Kidney tubule cell (primary cell): ENCODE measurements around the gene ERBB4.

Experiments
- DNase-seq: peaks from one replicate; pipeline ENCODE4 v3.0.0-alpha.2; 2018; ENCODE audit warnings: low spot score

ERBB4 gene

DNA sequence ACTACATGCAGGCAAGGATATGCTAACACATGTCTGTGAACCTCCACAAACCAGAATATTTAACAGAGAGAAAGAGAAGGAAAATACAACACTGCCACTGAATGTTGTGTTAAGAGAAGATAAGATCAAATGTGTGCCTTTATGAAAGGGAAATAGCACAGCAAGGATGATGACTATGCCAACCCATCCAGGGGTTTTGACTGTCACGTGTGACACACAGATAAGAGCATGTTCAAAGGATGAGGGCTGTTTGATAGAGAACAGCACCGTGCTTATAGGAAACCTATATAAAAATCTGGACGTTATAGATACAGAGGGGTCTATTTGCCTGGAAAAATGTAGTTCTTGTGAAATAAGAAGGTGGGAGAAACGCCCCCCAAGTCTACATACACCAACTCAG lies 1070.4 kb downstream of the ERBB4 start:
- DNase-seq: no peak

DNA sequence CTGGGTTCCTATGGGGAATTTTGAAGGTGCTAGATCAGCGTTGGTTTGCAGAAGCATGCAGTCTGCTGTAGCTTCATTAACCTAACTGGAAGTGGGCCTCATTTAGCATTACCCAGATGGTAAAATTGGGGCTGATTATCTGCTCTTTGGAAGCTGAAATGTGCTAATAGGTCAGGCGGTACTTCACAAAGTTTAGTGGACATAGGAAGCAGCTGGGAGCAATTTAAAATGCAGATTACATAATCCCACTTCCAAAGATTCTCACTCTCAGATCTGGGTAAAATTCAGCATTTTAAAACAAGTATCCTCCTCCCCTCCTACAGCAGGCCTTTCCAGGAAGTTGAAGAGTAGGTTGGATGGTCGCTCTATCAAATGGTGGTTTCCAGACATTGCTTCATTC lies 1075.2 kb downstream of the ERBB4 start:
- no peak for DNase-seq

DNA sequence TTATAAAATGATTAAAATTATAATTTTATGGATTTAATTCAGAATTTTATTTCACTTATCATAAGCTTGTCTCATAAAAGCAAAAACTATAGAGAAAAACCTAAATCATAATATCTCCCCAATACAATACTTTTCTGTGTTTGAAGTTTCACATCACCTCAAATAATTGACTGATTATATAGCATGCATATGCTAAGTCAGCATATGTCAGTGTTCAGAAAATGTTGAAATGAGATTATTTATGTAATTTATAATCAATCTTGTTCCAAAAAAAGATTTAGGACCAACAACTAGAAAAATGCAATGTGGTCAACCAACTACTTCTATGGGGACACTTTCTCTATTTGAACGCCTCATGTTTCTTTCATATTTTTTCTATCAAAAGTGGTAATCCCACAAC lies 1079.6 kb downstream of the ERBB4 start:
- DNase-seq: no peak

DNA sequence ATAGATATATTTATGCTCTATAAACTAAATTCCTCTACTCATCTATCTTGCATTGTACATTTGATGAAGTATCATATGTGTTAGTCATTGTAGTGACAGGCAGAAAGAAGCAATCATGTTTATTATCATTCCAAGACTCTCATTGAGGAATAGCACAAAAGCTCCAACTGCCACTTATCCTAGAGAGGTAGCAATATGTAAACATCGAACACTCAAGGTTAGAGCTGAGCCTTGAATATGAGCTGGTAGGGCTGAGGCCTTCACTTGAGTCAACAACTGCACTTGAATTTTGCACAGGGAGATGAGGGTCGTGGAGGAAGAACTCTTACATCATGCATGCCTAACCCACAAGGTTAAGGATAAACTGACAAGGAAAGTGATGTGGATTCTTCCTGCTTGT lies 1081.3 kb downstream of the ERBB4 start:
- no peak for DNase-seq

DNA sequence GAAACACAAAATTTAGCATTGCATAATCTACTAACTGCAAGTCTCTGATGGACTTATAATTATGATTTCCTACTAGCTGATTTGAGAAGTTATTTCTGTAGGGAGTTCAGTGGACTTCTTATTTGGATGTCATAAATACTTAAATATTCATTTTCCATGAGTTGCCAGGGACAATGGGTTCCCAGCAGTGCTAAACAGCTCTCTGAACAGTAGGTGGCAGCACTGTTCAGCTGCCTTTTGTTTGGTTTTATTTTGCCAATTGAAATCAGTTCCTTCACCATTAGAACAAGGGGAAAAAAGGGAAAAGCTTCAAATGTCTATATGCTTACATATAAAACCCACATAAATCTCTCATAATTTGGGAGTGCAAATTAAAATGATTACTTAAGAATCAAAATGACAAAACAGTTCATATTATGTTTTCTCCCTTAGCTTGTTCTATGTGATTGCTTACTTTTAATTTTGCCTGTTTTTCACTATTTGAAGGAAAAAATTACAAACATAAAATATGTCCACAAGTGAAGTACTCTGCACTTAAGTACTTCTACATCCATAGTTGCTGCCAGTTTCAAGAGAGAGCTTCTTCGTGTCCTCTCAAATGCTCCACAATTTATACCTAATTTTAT lies 1083.3 kb downstream of the ERBB4 start:
- peak; percentile 59 for DNase-seq

DNA sequence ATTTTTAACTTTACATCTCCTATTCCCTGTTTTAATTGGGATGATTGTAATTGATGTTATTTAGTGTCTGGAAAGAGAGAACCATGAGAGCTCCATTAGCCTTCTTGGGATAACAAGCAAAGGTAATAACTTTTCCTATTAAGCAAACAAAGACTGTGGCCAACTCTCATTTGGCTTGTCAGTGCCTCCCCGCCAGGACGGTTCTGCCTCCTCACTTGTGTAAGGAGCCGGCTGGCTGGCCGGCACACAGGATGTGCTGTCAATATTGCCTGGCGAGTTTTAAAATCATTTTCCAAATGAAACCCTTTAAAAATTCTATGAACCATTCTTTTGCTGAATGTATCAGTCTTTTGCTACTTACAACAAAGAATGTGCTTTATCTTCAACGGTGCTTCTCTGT lies 1083.9 kb downstream of the ERBB4 start:
- no peak for DNase-seq

DNA sequence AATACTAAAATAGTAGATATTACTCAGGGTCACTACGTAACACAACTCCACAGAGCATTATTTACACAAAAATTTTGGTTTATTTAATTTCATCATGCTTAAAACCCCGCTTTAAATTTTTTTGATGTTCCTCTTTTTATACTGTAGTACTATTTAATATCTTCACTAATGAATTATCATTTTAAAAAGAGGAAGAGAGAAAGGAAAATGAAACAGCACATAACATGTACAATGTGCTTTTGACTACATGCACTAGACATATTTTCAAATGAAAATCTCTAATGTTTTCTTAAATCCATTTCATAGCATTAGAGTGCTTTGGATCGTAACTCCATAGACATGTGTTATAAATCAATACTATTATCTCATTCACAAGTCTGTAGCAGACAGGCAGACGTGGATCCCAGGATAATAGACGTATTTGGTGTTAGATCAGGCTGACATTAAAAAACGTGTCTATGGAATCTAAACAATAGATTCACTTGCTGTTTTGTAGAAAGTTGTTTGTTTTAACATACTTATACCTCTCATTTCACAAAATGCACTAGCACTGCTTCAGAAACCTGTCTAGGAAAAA lies 1085.2 kb downstream of the ERBB4 start:
- DNase-seq: no peak

DNA sequence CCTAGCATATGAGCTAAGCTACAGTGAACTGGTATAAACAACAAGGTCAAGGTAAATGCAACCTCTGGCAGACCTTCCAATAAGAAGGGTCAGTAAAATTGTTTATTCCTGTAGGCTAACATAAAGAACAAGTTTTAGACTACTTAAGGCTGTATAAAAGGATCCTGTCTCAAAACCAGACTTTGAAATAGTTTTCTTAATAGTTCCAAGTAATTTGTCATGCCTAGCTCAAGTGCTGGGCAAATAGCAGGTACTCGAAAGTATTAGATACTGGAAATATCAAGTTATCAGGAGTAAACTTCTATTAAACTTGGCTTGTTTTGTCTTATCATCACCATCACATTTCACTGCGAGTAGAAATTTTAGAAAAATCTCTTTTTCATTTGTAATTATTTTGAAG lies 1087.0 kb downstream of the ERBB4 start:
- no peak for DNase-seq

DNA sequence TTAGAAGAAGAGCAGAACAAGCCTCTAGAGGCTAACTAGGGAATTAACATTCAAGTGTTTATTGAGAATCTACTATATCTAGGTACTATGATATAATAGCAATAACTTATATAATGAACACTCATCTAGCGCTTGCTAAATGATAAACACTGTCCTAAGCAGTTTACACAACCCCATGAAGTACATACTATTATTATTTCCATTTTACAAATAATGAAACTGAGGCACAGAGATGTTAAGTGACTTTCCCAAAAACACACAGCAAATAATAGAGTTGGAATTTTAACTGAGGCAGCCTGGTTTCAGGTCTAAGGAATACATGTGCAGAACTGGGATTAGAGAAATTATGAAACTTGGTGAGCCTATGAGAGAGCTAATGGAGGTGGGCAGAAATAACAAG lies 1088.8 kb downstream of the ERBB4 start:
- DNase-seq: no peak

DNA sequence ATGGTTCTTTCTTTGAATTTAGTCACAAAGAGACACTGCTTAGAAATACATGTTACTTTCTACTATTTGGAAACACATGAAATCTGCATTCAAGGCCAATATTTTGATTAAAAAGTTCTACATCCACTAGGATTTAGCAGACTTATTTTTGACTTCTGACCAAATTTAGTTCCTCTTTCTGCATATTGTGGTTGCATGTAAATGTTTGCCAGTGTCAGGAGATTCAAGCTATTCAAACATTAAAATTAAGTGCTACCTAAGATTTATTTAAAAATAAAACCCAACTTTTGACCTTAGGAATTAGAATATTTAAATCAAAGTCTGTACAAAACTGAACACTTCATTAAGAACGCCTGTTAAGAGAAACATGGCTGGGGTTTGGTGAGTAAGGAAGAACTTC lies 1091.1 kb downstream of the ERBB4 start:
- DNase-seq: no peak

DNA sequence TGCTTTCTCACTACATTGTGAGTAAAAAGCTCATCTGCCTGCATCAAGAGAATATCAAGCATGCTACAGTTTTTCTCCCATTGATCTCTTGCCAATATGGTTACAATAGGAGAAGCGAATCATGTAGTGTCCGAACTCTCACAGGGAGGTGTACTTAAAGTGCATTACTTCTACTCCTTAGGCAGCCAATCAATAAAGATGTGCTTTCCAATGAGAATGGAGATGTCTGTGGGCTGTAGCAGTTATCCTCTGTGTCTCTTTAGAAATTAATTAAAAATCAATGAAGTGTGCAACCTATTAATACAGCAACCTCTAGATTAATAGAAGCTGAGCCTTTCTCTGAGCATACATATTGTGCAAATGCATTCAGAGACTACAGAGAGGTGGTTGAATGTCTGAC lies 1098.5 kb downstream of the ERBB4 start:
- no peak for DNase-seq

DNA sequence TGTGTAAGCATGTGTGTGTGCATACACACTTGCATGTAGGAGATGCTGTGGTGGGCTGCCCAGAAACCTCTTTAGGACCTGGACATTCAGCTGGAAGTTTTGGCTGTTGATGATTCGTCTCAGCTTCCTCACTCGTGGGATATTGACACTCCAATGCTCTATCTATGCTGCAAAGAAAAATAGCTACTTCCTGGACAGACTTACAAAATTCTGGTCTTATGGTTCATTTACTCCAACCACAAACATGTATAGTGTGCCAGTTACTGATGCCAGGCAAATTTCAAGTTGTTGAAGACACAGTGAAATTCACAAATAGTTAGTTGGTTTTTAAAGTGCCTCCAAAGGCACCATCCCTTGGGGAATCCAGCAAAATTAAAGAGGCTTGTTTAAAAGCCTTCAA lies 1099.6 kb downstream of the ERBB4 start:
- DNase-seq: peak; percentile 54

DNA sequence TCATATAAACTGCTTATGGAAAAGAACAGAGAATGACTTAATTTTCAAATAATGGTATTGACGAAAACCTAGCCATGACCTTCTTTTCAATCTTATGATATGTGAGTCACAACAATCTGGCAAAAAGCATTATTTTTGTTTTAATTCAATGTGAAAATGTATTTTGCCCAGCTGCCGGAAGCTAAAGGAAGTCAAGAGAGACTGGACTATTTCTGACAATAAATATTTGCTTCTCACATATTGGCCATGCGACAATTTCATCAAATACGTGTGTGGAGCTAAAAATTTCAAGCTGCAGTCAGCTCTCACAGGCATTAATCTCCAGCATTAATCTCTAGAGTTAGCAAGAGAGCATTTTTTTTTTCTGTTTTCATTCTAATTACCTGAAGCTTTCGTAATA lies 1101.2 kb downstream of the ERBB4 start:
- DNase-seq: no peak

DNA sequence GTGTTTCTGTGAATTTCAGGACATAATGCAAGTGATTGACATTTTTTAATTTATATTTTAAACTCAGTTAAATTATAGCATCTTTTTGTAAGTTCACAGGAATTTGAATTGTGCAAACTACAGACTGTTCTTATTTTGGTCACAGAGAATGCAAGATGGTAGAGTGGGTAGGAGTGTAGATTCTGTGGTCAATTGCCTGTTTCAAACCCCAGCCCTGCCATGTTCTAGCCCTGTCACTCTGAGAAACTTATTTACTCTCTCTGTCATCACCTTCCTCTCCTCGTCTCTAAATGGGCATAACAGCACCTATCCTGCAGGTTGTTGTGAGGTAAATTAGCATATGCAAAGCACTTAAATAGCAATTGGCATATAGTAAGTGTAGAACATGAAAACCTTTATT lies 1102.4 kb downstream of the ERBB4 start:
- DNase-seq: no peak

DNA sequence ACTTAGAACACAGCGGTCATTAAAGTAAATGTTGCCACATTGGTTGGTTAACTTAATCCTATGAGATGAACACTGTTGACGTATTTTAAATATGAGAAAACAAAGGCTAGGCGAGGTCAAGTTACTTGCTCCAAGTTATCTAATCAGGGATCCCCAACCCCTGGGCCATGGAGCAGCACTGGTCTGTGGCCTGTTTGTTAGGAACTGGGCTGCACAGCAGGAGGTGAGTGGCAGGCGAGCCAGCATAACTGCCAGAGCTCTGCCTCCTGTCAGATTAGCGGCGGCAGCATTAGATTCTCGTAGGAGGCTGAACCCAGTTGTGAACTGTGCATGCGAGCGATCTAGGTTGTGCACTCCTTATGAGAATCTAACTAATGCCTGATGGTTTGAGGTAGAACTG lies 1103.3 kb downstream of the ERBB4 start:
- no peak for DNase-seq

DNA sequence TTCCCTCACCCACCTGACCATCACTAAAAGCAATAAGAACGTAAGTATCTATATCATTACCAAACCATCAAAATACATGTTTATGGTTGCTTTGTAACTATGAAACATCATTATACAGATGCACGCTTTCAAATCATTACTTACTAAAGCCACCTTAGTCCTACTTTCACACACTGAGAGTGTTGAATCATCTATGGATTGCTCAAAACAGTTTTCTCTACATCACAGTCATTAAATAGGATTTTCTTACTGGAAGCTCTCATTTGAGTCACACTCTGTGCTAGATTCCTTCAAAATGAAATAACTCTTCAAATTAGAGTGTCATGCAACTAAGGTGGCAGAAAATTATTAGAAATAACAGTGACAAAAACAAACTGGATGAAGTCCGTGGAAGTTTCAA lies 1103.8 kb downstream of the ERBB4 start:
- no peak for DNase-seq

DNA sequence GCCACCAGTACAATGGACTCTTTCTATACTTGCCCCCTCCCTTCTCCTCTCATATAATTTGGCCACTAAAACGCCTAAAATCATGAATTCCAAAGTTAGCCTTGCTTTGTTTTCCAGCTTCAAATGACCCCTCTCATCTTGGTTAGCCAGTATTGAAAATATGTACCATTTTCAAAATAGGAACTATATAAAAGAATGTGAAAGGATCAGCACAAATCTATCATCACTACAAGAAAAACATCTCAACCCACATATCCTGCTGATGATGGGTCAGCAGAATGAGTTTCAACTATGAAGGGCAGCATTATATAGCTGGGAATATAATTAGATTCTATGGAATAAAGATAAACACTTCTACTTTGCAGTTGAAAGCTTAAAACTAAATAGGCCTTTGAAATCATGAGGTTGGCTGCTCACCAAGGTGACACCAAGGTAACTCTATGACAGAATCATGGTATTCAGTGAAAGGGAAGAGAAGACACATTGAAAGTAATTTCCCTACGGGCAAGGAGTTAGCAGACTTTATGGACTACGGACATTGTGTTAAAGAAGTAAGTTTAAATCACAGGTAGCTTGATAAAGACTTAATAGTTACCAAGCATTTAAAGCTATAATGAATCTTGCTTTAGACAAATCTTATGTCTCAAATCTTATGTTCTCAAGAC lies 1109.2 kb downstream of the ERBB4 start:
- no peak for DNase-seq

DNA sequence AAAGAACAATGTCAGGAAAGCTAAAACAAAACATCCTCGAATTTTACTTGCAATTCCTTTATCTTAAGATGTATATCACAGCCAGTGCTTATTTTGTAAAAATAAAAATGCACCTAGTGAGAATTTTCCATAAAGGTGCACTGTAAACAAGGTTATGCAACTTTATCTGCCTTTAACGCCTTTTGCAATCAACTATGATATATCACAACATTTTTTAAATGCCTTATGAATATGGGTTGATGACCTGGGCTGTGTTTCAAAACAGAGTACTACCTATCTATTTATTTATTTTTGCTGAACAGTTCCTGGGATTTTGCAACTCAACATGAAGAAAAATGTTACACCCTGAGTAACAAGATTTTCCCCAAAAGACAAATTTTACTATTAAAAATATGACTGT lies 1112.4 kb downstream of the ERBB4 start:
- DNase-seq: no peak

DNA sequence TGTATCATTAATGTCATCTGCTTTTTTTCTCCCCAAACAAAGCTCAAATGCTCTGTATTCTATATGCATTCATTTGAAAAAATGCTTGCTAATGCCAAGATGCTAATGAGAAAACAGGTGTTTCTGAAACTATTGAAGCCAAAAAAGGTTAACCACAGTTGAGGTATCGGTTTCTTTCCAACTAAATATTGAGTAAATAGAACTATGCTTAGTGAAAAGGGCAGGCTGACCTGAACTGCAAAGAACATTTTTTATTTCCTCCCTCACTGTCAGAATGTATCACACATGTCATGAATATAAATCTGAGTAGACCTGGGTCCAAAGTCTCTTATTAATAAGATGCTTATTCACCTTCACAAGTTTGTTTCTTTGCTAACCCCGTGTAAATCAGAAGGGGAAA lies 1115.6 kb downstream of the ERBB4 start:
- DNase-seq: no peak

DNA sequence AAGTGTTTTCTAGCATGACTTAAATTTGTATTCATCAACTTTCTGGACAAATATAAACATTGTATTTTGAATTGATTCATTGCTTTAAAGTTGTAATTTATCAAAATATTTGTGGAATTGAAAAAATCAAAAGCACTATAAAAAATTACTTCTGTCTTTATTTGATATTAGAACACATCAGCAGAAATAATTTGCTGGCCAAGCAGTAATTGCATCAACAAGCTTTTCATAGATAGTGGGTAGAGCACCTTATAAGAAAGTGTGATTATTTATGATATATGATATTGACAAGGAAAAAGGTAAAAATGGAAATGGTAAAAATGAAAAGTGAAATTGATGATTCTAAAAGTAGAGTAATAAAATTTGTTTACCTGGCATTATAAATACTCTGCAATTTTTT lies 1121.1 kb downstream of the ERBB4 start:
- no peak for DNase-seq

DNA sequence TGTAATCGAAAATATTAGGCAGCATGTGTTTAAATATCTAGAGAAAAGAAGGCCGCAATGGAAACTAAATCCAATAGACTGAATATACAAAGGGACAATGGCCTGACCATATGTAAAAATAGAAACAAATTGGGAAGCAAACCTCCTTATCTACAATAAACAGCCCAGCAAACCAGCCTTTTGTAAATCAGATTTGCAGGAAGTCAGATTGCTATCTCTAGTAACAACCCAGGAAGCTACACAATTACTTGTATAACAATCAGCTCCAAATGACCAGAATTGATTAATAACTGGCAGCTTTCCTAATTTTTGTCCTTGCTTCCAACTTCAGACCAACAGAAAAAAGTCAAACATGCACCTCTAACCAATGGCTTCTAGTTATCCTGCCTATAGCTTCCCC lies 1122.2 kb downstream of the ERBB4 start:
- no peak for DNase-seq

DNA sequence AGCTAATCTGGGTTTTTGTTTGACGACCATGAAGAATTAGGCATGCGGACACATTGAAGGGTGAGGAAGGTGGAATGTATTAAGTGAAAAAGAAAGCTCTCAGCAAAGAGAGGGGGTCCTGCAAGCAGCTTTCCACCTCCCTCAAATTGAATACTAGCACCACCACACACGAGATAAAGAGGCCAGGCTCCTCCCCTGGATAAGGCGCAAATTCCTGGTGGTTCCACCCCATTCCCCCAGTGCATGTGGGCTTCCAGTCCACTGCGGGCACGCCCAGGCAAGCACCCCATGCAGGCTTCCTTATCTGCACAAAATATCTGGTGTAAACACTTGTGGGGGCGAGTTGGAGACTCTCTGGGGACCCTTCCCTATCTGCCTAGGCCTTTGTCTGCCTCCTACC lies 1124.9 kb downstream of the ERBB4 start:
- DNase-seq: no peak

DNA sequence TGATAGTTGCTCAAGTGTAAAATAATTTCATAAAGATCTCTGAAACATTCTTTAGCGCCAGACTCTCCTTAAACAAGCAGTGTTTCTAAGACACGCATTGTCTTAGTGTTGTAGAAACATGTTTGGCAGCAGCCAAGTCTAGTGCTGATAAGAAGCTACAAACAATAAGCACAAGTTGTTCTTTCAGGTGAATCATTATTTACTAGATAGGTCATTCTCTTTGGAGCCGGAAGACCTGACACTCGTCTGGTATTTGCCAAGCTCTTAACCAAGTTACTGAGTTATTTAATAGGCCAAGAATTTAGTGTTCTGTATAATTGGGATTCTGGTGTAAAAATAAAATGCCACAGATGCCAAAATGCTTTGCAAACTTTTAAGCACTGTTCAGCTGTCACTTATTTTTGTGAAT lies 1130.1 kb downstream of the ERBB4 start:
- peak; percentile 87 for DNase-seq

DNA sequence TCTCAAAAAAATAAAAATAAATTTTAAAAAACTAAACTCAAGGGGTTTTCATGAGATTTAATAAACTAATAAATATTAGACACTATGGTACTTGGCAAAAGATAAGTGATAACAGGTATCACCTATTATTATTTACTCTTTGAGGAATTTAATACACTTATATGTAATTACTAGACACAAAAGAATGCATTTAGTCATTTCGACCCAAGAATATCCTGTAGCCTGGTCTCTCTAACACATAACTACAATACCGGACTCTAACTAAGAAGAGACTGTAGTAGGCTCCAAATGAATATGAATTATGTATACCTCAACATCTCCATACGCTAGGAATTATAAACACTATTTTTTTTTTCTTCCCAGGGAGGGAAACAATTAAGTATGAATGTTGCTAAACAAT lies 1131.5 kb downstream of the ERBB4 start:
- peak; percentile 9 for DNase-seq
